ENCODE measurements around the gene WNT8A.
"Not testable (repeated sequence)": the region's sequence is repeated elsewhere in the genome, so short reads cannot be mapped to it uniquely, and the experiment has no call there.

WNT8A gene

DNA sequence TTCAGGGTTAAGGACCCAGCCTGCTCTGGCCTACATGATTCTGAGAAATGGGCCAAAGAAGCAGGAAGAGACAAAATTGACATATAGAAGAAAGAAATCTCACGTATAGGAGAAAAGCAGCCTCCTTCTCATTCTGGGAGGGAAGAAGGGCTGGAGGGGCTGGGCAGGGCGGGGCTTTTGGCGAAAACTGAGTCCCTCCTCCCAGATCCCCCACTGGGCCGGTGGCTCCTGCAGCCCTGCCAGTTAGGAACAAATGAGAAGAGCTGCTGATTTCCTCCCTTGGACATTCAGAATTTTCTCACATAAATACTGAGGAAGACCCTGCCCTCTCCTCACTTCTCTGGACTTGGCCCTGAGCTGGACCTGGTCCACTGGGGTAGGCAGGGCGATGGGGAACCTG, at the start of gene WNT8A:
Gene WNT8A, plus strand, starts transcription at position 332 of the 400 bp plus-strand sequence. CDS start 95 bp downstream, outside the sequence.
- no peak for DNase-seq (ENCODE audit: low read depth, low spot score)
- TF ChIP-seq CTCF (IDR thresholded peaks at IDR 0.05; ENCODE audit: low read depth, low read length) = no peak
- in situ Hi-C loops (cut with HindIII; ENCODE audit: low sequenced_read_pairs) = no loop called here
- no peak within 1 kb of the TSS for H3K4me3 ChIP-seq (ENCODE audit: low read depth, low read length)

GRCh38 chr5:138035605-138036537, 48.0 kb upstream of the WNT8A start:
- peak; percentile 87 for DNase-seq (ENCODE audit: low read depth, low spot score)
- peak; percentile 78 for TF ChIP-seq CTCF (IDR thresholded peaks at IDR 0.05; ENCODE audit: low read depth, low read length)
- H3K4me3 ChIP-seq (ENCODE audit: low read depth, low read length) = no peak overlapping the region
- in situ Hi-C loops (cut with HindIII; ENCODE audit: low sequenced_read_pairs) = no loop called here

GRCh38 chr5:138037271-138037670, 46.6 kb upstream of the WNT8A start:
- in situ Hi-C loops (cut with HindIII; ENCODE audit: low sequenced_read_pairs) = no loop called here
- no peak for TF ChIP-seq CTCF (IDR thresholded peaks at IDR 0.05; ENCODE audit: low read depth, low read length)
- no peak for DNase-seq (ENCODE audit: low read depth, low spot score)
- H3K4me3 ChIP-seq (ENCODE audit: low read depth, low read length) = no peak overlapping the region

- no peak overlapping the region for H3K4me3 ChIP-seq (ENCODE audit: low read depth, low read length)
- no peak for DNase-seq (ENCODE audit: low read depth, low spot score)
- in situ Hi-C loops (cut with HindIII; ENCODE audit: low sequenced_read_pairs) = no loop called here
- TF ChIP-seq CTCF (IDR thresholded peaks at IDR 0.05; ENCODE audit: low read depth, low read length) = no peak
These were observed 45.8 kb upstream of the WNT8A start for GRCh38 chr5:138037907-138038633.

GRCh38 chr5:138038826-138039225, 45.0 kb upstream of the WNT8A start:
- no peak overlapping the region for H3K4me3 ChIP-seq (ENCODE audit: low read depth, low read length)
- in situ Hi-C loops (cut with HindIII; ENCODE audit: low sequenced_read_pairs) = no loop called here
- no peak for DNase-seq (ENCODE audit: low read depth, low spot score)
- no peak for TF ChIP-seq CTCF (IDR thresholded peaks at IDR 0.05; ENCODE audit: low read depth, low read length)

DNA sequence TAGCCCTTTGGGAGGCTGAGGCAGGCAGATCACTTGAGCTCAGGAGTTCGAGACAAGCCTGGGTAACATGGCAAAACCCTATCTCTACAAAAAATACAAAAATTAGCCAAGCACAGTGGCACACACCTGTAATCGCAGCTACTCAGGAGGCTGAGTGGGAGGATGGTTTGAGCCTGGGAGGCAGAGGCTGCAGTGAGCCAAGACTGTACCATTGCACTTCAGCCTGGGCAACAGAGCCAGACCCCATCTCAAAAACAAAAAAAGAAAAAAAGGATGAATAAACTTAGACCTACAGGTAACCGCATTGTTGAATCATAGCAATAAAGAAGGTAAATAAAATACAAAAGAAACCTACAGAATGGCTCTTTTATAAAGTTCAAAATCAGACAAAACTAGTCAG, 38.5 kb upstream of the WNT8A start:
- H3K4me3 ChIP-seq (ENCODE audit: low read depth, low read length); in situ Hi-C loops (cut with HindIII; ENCODE audit: low sequenced_read_pairs); DNase-seq (ENCODE audit: low read depth, low spot score): not testable (repeated sequence)
